Measurements from ENCODE around the gene NR5A1.

The NR5A1 gene

GRCh38 chr9:124437086-124437485 is 70.1 kb downstream of the NR5A1 start:
- no peak for DNase-seq

GRCh38 chr9:124436320-124436719 is 70.9 kb downstream of the NR5A1 start:
- no peak for DNase-seq
